MM.1S (cell line): ENCODE data around the gene BIVM.

Source experiments
- DNase-seq: peaks from one replicate; pipeline ENCODE4 v3.0.0-alpha.2; 2015
- H2AFZ ChIP-seq: fragments of 300-600 bp; sonication (generic); 2 replicates; pipeline ENCODE4 v1.6.0; 2016; ENCODE audit warnings: antibody characterized with exemption, low read length
- H3F3A ChIP-seq: fragments of 300-600 bp; sonication (generic); 2 replicates; pipeline ENCODE4 v1.6.1; 2016; ENCODE audit warnings: mild to moderate bottlenecking, antibody characterized with exemption, low read length, moderate library complexity, mixed read lengths; ENCODE audit not compliant: insufficient read depth
- H3K27ac ChIP-seq: fragments of 300-600 bp; sonication (generic); 2 replicates; pipeline ENCODE4 v1.5.1; 2016; ENCODE audit warnings: mild to moderate bottlenecking, low read length
- H3K27me3 ChIP-seq: fragments of 300-600 bp; sonication (generic); replicated peaks from 2 replicates; pipeline ENCODE4 v1.6.0; 2016; ENCODE audit warnings: low read length; ENCODE audit not compliant: insufficient read depth
- H3K36me3 ChIP-seq: fragments of 300-600 bp; sonication (generic); replicated peaks from 2 replicates; pipeline ENCODE4 v1.6.1; 2016; ENCODE audit warnings: mild to moderate bottlenecking, low read length, mixed read lengths; ENCODE audit not compliant: insufficient read depth
- H3K4me1 ChIP-seq: fragments of 300-600 bp; sonication (generic); 2 replicates; pipeline ENCODE4 v1.6.1; 2016; ENCODE audit warnings: low read length, mixed read lengths
- H3K4me2 ChIP-seq: fragments of 300-600 bp; sonication (generic); 2 replicates; pipeline ENCODE4 v1.6.0; 2016; ENCODE audit warnings: low read depth, low read length
- H3K4me3 ChIP-seq: fragments of 300-600 bp; sonication (generic); 2 replicates; pipeline ENCODE4 v1.5.1; 2016; ENCODE audit warnings: low read length, mixed read lengths
- H3K79me2 ChIP-seq: fragments of 300-600 bp; sonication (generic); 2 replicates; pipeline ENCODE4 v1.6.1; 2016; ENCODE audit warnings: mixed run types, low read length, mixed read lengths
- H3K9ac ChIP-seq: fragments of 300-600 bp; sonication (generic); 2 replicates; pipeline ENCODE4 v1.6.1; 2016; ENCODE audit warnings: low read length, mixed read lengths
- H3K9me2 ChIP-seq: fragments of 300-600 bp; sonication (generic); replicated peaks from 2 replicates; pipeline ENCODE4 v1.6.1; 2016; ENCODE audit warnings: mild to moderate bottlenecking, low read length, mixed read lengths; ENCODE audit not compliant: insufficient read depth
- H3K9me3 ChIP-seq: fragments of 300-600 bp; sonication (generic); replicated peaks from 2 replicates; pipeline ENCODE4 v1.6.1; 2016; ENCODE audit warnings: mild to moderate bottlenecking, low read length, mixed read lengths; ENCODE audit not compliant: insufficient read depth
- H4K20me1 ChIP-seq: fragments of 300-600 bp; sonication (generic); 2 replicates; pipeline ENCODE4 v1.6.1; 2016; ENCODE audit warnings: mild to moderate bottlenecking, low read length, moderate library complexity, mixed read lengths; ENCODE audit not compliant: insufficient read depth
- EZH2 ChIP-seq: fragments of 300-600 bp; sonication (generic); optimal IDR thresholded peaks from 2 replicates; pipeline ENCODE3; 2017; ENCODE audit warnings: low read depth, mild to moderate bottlenecking, antibody characterized with exemption, low read length, mixed read lengths
- EZH2phosphoT487 ChIP-seq: fragments of 300-600 bp; sonication (generic); IDR thresholded peaks from 2 replicates; pipeline ENCODE4 v1.6.1; 2018; ENCODE audit warnings: antibody characterized with exemption, low read length
- TF ChIP-seq, protein P1 (sequence below): fragments of 300-600 bp; sonication (generic); IDR thresholded peaks from 2 replicates; pipeline ENCODE4 v1.5.1; 2016; ENCODE audit warnings: antibody characterized with exemption, low read length, mixed read lengths

The BIVM gene

DNA sequence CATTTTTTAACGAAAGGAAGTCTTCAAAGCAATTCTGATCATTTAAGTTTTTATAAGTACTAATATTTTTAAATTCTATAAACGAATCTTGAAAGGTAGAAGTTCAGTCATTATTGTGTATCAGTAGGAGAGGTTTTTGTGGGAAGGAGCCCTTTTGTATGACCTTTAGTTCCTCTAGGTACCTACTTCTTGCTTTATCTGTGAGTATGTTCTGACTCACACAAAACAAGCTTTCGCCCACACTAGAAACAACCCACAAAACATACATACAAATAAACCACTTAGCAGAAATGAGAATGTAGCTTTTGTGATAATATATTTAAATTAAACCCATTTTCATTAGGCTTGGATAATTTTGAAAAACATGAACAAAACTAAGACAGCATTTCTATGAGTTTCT, 74.7 kb downstream of the BIVM start:
- TF ChIP-seq, protein P1, sequence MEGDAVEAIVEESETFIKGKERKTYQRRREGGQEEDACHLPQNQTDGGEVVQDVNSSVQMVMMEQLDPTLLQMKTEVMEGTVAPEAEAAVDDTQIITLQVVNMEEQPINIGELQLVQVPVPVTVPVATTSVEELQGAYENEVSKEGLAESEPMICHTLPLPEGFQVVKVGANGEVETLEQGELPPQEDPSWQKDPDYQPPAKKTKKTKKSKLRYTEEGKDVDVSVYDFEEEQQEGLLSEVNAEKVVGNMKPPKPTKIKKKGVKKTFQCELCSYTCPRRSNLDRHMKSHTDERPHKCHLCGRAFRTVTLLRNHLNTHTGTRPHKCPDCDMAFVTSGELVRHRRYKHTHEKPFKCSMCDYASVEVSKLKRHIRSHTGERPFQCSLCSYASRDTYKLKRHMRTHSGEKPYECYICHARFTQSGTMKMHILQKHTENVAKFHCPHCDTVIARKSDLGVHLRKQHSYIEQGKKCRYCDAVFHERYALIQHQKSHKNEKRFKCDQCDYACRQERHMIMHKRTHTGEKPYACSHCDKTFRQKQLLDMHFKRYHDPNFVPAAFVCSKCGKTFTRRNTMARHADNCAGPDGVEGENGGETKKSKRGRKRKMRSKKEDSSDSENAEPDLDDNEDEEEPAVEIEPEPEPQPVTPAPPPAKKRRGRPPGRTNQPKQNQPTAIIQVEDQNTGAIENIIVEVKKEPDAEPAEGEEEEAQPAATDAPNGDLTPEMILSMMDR, result no peak
- TF ChIP-seq EZH2phosphoT487 (no peak), EZH2 (no peak)
- no peaks in the 10 kb centered on the region for H3F3A ChIP-seq
- H2AFZ ChIP-seq, result no peak overlapping the region
- H3K9me3 ChIP-seq, result no peaks in the 10 kb centered on the region
- H3K27me3 ChIP-seq, result no peaks in the 10 kb centered on the region
- H3K9ac ChIP-seq, result no peak overlapping the region
- no peaks in the 10 kb centered on the region for H3K79me2 ChIP-seq
- no peak overlapping the region for H3K4me2 ChIP-seq
- H4K20me1 ChIP-seq, result no peaks in the 10 kb centered on the region
- H3K36me3 ChIP-seq, result no peaks in the 10 kb centered on the region
- no peak overlapping the region for H3K4me3 ChIP-seq
- no peaks in the 10 kb centered on the region for H3K9me2 ChIP-seq
- H3K4me1 ChIP-seq, result no peaks in the 10 kb centered on the region
- no peak for DNase-seq
- no peak overlapping the region for H3K27ac ChIP-seq

DNA sequence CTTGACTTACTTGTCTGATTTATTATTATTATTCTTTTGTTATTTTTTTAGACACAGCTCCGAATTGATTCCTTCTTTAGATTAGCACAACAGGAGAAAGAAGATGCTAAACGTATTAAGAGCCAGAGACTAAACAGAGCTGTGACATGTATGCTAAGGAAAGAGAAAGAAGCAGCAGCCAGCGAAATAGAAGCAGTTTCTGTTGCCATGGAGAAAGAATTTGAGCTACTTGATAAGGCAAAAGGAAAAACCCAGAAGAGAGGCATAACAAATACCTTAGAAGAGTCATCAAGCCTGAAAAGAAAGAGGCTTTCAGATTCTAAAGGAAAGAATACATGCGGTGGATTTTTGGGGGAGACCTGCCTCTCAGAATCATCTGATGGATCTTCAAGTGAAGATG, 76.3 kb downstream of the BIVM start:
- H3K4me2 ChIP-seq, result no peak overlapping the region
- no peak overlapping the region for H2AFZ ChIP-seq
- H3K27ac ChIP-seq, result no peak overlapping the region
- no peak for TF ChIP-seq EZH2
- TF ChIP-seq EZH2phosphoT487, result no peak
- TF ChIP-seq, protein P1, result no peak
- no peaks in the 10 kb centered on the region for H3K9me2 ChIP-seq
- H3K4me3 ChIP-seq, result no peak overlapping the region
- H3K4me1 ChIP-seq, result no peaks in the 10 kb centered on the region
- H3K9ac ChIP-seq, result no peak overlapping the region
- H3K36me3 ChIP-seq, result no peaks in the 10 kb centered on the region
- H3K27me3 ChIP-seq, result no peaks in the 10 kb centered on the region
- H3F3A ChIP-seq, result no peaks in the 10 kb centered on the region
- H3K9me3 ChIP-seq, result no peaks in the 10 kb centered on the region
- no peak for DNase-seq
- no peaks in the 10 kb centered on the region for H4K20me1 ChIP-seq
- H3K79me2 ChIP-seq, result no peaks in the 10 kb centered on the region

DNA sequence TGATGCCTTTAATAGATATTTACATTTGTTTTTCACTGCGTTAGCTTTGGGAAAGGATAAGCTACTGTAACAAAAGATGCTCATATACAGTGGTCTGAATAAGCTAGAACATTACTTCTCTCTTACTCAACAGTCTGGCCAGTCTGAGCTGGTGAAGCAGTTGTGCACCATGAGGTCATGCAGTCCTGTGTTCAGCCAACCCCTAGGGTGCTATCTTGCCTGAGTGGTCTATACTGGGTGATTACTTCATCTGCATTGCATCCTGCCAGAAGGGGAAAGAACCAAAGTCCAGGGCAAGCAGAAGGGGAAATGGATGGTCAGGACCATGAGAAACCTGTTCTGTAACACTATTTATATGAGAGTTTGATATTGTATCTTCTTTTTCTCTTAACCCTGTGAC, 78.4 kb downstream of the BIVM start:
- Histone ChIP-seq H2AFZ (no peak overlapping the region), H3K4me3 (no peak overlapping the region), H3K9ac (no peak overlapping the region), H3K36me3 (no peaks in the 10 kb centered on the region), H3K9me2 (no peaks in the 10 kb centered on the region), H4K20me1 (no peaks in the 10 kb centered on the region; the same call in 1 of the 2 replicates), H3K4me1 (no peaks in the 10 kb centered on the region), H3K9me3 (no peaks in the 10 kb centered on the region), H3K27me3 (no peaks in the 10 kb centered on the region), H3K79me2 (no peaks in the 10 kb centered on the region), H3K4me2 (no peak overlapping the region), H3K27ac (no peak overlapping the region), H3F3A (no peaks in the 10 kb centered on the region)
- DNase-seq, result no peak
- TF ChIP-seq, protein P1, result no peak
- no peak for TF ChIP-seq EZH2
- no peak for TF ChIP-seq EZH2phosphoT487

DNA sequence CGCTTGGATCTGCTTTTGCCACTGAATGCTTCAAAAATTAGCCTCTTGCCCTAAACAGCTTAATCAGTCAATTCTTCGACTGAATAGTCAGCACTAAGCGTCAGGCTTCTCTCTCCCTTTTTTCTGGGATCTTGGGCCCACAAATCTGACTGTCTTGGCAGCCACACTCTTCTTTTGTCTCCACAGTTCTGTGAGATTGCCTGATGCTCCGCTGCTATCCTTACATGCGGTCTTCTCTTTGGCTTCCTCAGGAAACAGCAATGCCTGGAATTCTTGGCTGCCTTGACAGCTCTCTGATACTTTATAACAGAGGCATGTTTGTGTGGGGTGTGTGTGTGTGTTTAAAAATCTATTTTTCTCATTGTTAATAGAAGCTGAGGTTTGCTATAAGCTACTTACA, 79.6 kb downstream of the BIVM start:
- Histone ChIP-seq H3K9ac (no peak overlapping the region), H3K9me2 (no peaks in the 10 kb centered on the region), H3K4me3 (no peak overlapping the region), H3K4me2 (no peak overlapping the region), H3K36me3 (no peaks in the 10 kb centered on the region), H4K20me1 (no peaks in the 10 kb centered on the region; the same call in 1 of the 2 replicates), H3K27ac (no peak overlapping the region), H3K4me1 (no peaks in the 10 kb centered on the region), H3K9me3 (no peaks in the 10 kb centered on the region), H2AFZ (no peak overlapping the region), H3K79me2 (no peaks in the 10 kb centered on the region), H3K27me3 (no peaks in the 10 kb centered on the region), H3F3A (no peaks in the 10 kb centered on the region)
- DNase-seq, result no peak
- TF ChIP-seq EZH2phosphoT487, result no peak
- TF ChIP-seq EZH2, result no peak
- TF ChIP-seq, protein P1, result no peak
